H9 (cell line): ENCODE measurements around the gene SIPA1L3. TPM values are rescaled to one million over a fixed set of nuclear protein-coding genes. Genes with fewer than 3 reads are reported as not detected.
"Not testable (repeated sequence)": the region's sequence is repeated elsewhere in the genome, so short reads cannot be mapped to it uniquely, and the experiment has no call there.

ENCODE experiments used
- DNase-seq: peaks from one replicate; pipeline ENCODE4 v3.0.0-alpha.2; 2017
- H2AFZ ChIP-seq: one replicate; pipeline ENCODE4 v1.6.1; 2013; ENCODE audit warnings: mild to moderate bottlenecking, low read length, control low read depth, moderate library complexity
- H2AK5ac ChIP-seq: 2 replicates; pipeline ENCODE4 v1.6.1; 2013; ENCODE audit warnings: low read length, control low read depth, mixed read lengths; ENCODE audit not compliant: insufficient read length
- H2BK120ac ChIP-seq: one replicate; pipeline ENCODE4 v1.6.1; 2013; ENCODE audit warnings: low read depth, mild to moderate bottlenecking, low read length, control low read depth, inconsistent platforms; ENCODE audit not compliant: poor library complexity, severe bottlenecking
- H2BK12ac ChIP-seq: 2 replicates; pipeline ENCODE4 v1.6.1; 2013; ENCODE audit warnings: low read length, control low read depth, mixed read lengths, low read depth; ENCODE audit not compliant: insufficient read length
- H2BK15ac ChIP-seq: 2 replicates; pipeline ENCODE4 v1.6.1; 2013; ENCODE audit warnings: low read depth, low read length, control low read depth
- H2BK20ac ChIP-seq: one replicate; pipeline ENCODE4 v1.6.1; 2013; ENCODE audit warnings: low read depth, mild to moderate bottlenecking, low read length, control low read depth, inconsistent platforms; ENCODE audit not compliant: poor library complexity, severe bottlenecking
- H2BK5ac ChIP-seq: 2 replicates; pipeline ENCODE4 v1.6.1; 2013; ENCODE audit warnings: low read length, control low read depth, mixed read lengths; ENCODE audit not compliant: insufficient read length
- H3K14ac ChIP-seq: 2 replicates; pipeline ENCODE4 v1.6.1; 2013; ENCODE audit warnings: low read length, control low read depth; ENCODE audit not compliant: insufficient read depth
- H3K18ac ChIP-seq: 2 replicates; pipeline ENCODE4 v1.6.1; 2013; ENCODE audit warnings: low read depth, mild to moderate bottlenecking, mixed read lengths, low read length, control low read depth; ENCODE audit not compliant: insufficient read length
- H3K23ac ChIP-seq: 2 replicates; pipeline ENCODE4 v1.6.1; 2013; ENCODE audit warnings: low read length, control low read depth, mixed read lengths, low read depth; ENCODE audit not compliant: insufficient read length
- H3K23me2 ChIP-seq: 2 replicates; pipeline ENCODE4 v1.6.1; 2013; ENCODE audit warnings: low read depth, mild to moderate bottlenecking, mixed read lengths, low read length, control low read depth; ENCODE audit not compliant: insufficient read length, poor library complexity, severe bottlenecking
- H3K27ac ChIP-seq: 2 replicates; pipeline ENCODE4 v1.5.1; 2013; ENCODE audit warnings: low read length, control low read depth, mixed read lengths, low read depth; ENCODE audit not compliant: insufficient read length
- H3K27me3 ChIP-seq: 2 replicates; pipeline ENCODE4 v1.6.1; 2013; ENCODE audit warnings: low read length, control low read depth, inconsistent platforms; ENCODE audit not compliant: insufficient read depth
- H3K4ac ChIP-seq: 2 replicates; pipeline ENCODE4 v1.6.1; 2013; ENCODE audit warnings: low read depth, mild to moderate bottlenecking, control low read depth, inconsistent platforms, low read length, moderate library complexity
- H3K4me1 ChIP-seq: 2 replicates; pipeline ENCODE4 v1.6.1; 2013; ENCODE audit warnings: low read length, control low read depth, inconsistent platforms; ENCODE audit not compliant: insufficient read depth
- H3K4me2 ChIP-seq: 2 replicates; pipeline ENCODE4 v1.6.1; 2013; ENCODE audit warnings: low read length, control low read depth, mixed read lengths; ENCODE audit not compliant: insufficient read length, insufficient read depth
- H3K56ac ChIP-seq: 2 replicates; pipeline ENCODE4 v1.6.1; 2013; ENCODE audit warnings: low read depth, mild to moderate bottlenecking, mixed read lengths, low read length, control low read depth; ENCODE audit not compliant: insufficient read length
- H3K79me1 ChIP-seq: 2 replicates; pipeline ENCODE4 v1.6.1; 2013; ENCODE audit warnings: low read depth, mild to moderate bottlenecking, moderate library complexity, low read length, control low read depth, inconsistent platforms; ENCODE audit not compliant: insufficient read depth, poor library complexity, severe bottlenecking
- H3K79me2 ChIP-seq: 2 replicates; pipeline ENCODE4 v1.6.1; 2013; ENCODE audit warnings: low read length, control low read depth, inconsistent platforms; ENCODE audit not compliant: insufficient read depth
- H3K9ac ChIP-seq: 2 replicates; pipeline ENCODE4 v1.6.1; 2013; ENCODE audit warnings: low read length, control low read depth, mixed read lengths; ENCODE audit not compliant: insufficient read length; ENCODE audit errors: extremely low read depth
- H3K9me3 ChIP-seq: one replicate; pipeline ENCODE4 v1.6.1; 2013; ENCODE audit warnings: low read depth, low read length, inconsistent platforms; ENCODE audit not compliant: control insufficient read depth
- H3T11ph ChIP-seq: one replicate; pipeline ENCODE4 v1.6.1; 2013; ENCODE audit warnings: mild to moderate bottlenecking, low read length, control low read depth, inconsistent platforms
- H4K20me1 ChIP-seq: one replicate; pipeline ENCODE4 v1.6.1; 2013; ENCODE audit not compliant: control insufficient read depth, insufficient read length, insufficient read depth
- H4K5ac ChIP-seq: 2 replicates; pipeline ENCODE4 v1.6.1; 2013; ENCODE audit warnings: low read depth, mild to moderate bottlenecking, mixed read lengths, low read length, control low read depth; ENCODE audit not compliant: insufficient read length
- H4K8ac ChIP-seq: replicated peaks from 2 replicates; pipeline ENCODE4 v1.6.1; 2013; ENCODE audit warnings: low read length, control low read depth, mixed read lengths, low read depth; ENCODE audit not compliant: insufficient read length
- H4K91ac ChIP-seq: 2 replicates; pipeline ENCODE4 v1.6.1; 2013; ENCODE audit warnings: low read depth, mild to moderate bottlenecking, moderate library complexity, mixed read lengths, low read length, control low read depth; ENCODE audit not compliant: insufficient read length
- H3K27ac Mint-ChIP-seq, 3 experiments: 2 replicates in 2 of 3; 3 replicates in 1 of 3; pipeline ENCODE4 v1.8.0; 2020 to 2021; ENCODE audit warnings: mixed read lengths in 3 of 3, mild to moderate bottlenecking in 1 of 3, moderate library complexity in 1 of 3
- H3K27me3 Mint-ChIP-seq: 2 replicates; pipeline ENCODE4 v1.8.0; 2021; ENCODE audit warnings: low read depth, mild to moderate bottlenecking, moderate library complexity, mixed read lengths
- H3K36me3 Mint-ChIP-seq, 3 experiments: 2 replicates in 2 of 3; 3 replicates in 1 of 3; pipeline ENCODE4 v1.8.0; 2020 to 2021; ENCODE audit warnings: low read depth in 3 of 3, mixed read lengths in 3 of 3; ENCODE audit not compliant: insufficient read depth in 1 of 3
- H3K4me1 Mint-ChIP-seq, 2 experiments: 2 replicates each; pipeline ENCODE4 v1.8.0; 2020; ENCODE audit warnings: mixed read lengths in 2 of 2
- H3K4me3 Mint-ChIP-seq, 2 experiments: 2 replicates in 1 of 2; 3 replicates in 1 of 2; pipeline ENCODE4 v1.8.0; 2020 to 2021; ENCODE audit warnings: mild to moderate bottlenecking in 2 of 2, mixed read lengths in 2 of 2, moderate library complexity in 1 of 2
- H3K9me3 Mint-ChIP-seq, 2 experiments: 2 replicates in 1 of 2; 3 replicates in 1 of 2; pipeline ENCODE4 v1.8.0; 2020; ENCODE audit warnings: mild to moderate bottlenecking in 2 of 2, mixed read lengths in 2 of 2, moderate library complexity in 1 of 2
- WGBS: extraction: QIAGEN DNeasy Blood & Tissue Kit; methylation state at CpG from one replicate; pipeline ENCODE4 v1.1.7; 2013; ENCODE audit warnings: missing lambda C conversion rate, low lambda C conversion rate, mixed read lengths; ENCODE audit not compliant: insufficient read length; ENCODE audit errors: extremely low coverage; 5-methylcytosine and 5-hydroxymethylcytosine counted together
- total RNA-seq: library from RNA; stranded (reverse); gene quantifications from 2 replicates; pipeline ENCODE4 v1.2.1, GENCODE V29; 2021
- TF ChIP-seq, protein P1 (sequence below): fragments of 200-600 bp; sonication (generic); conservative IDR thresholded peaks from 3 replicates; pipeline ENCODE4 v1.8.0; 2021; ENCODE audit warnings: antibody characterized with exemption, mild to moderate bottlenecking

SIPA1L3 gene
- total RNA-seq, 1 experiment from 2014 or later, result 40.1 TPM

DNA sequence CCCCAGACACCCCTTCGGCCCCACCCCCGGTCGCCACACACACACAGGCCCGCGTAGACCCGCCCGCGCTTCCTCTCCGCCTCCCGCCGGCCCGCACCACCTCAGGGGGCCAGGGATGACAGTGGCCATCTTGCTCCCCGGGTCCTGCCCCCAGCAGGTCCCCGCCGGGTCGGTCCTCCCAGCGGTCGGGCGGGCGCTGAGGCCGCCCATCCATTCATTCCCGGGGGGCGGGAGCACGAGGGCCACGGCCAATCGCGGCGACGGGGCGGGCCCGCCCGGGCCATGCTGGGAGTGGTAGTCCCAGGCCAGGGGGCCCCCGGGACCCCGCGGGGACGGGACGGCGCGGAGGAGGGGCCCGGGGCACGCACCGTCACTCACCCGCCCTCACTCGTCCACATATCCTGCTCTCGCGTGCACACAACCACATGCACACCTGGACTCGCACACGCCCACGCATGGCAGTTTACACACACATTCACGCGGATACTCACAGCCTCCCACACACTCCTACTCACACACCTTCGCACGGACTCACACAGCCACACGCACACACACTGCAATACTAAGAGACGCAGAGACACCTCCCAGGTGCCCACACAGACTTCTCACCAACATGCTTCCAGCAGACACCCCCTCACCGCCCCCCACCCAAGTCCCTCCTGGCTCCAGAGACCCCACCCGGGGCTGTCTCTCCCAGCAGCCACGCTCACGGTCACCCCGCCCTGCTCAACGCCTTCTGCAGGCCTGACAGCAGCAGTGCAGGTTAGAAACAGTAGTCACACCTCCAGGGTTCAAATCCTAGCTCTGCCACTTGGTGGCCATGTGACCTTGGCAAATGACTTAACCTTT is 317.2 kb downstream of the SIPA1L3 start, which contains the start of gene DPF1:
Gene DPF1 (minus strand): TSS at position 209 of the 849 bp plus-strand sequence. CDS start 80 bp downstream, at position 129.
- no peak within 1 kb of the TSS for H3T11ph ChIP-seq
- Mint-ChIP-seq H3K27me3 (peaks cover 25% of the 10 kb centered on the region), H3K27ac (peak within 1 kb of the TSS; percentile 24 to 74 (median 69); a peak in 4 of 7 replicates), H3K4me1 (peaks cover 23 to 36% of the 10 kb centered on the region in 2 experiments), H3K36me3 (peaks cover 5 to 10% (median 6%) of the 10 kb centered on the region in 3 experiments; a peak in 6 of 7 replicates), H3K4me3 (peak within 1 kb of the TSS; percentile 84 to 90), H3K9me3 (no peaks in the 10 kb centered on the region; a peak in 1 of 5 replicates)
- no CpG with 5 or more reads among the region's 61 CpGs for WGBS
- H3K4me1 ChIP-seq, result 0 out of 2 replicates have a peak, but pooled peaks cover 2% of the 10 kb centered on the region
- H3K9me3 ChIP-seq, result no peaks in the 10 kb centered on the region
- H3K14ac ChIP-seq, result no peak within 1 kb of the TSS
- no peak within 1 kb of the TSS for H2AFZ ChIP-seq
- H4K91ac ChIP-seq, result no peak within 1 kb of the TSS
- no peak within 1 kb of the TSS for H4K5ac ChIP-seq
- H3K23ac ChIP-seq, result no peak within 1 kb of the TSS
- no peak within 1 kb of the TSS for H2BK5ac ChIP-seq
- no peaks in the 10 kb centered on the region for H3K79me1 ChIP-seq
- no peak within 1 kb of the TSS for H2BK120ac ChIP-seq
- H3K18ac ChIP-seq, result peak within 1 kb of the TSS; percentile 59
- H3K27ac ChIP-seq, result no peak within 1 kb of the TSS
- no peak within 1 kb of the TSS for H2BK20ac ChIP-seq
- TF ChIP-seq, protein P1, sequence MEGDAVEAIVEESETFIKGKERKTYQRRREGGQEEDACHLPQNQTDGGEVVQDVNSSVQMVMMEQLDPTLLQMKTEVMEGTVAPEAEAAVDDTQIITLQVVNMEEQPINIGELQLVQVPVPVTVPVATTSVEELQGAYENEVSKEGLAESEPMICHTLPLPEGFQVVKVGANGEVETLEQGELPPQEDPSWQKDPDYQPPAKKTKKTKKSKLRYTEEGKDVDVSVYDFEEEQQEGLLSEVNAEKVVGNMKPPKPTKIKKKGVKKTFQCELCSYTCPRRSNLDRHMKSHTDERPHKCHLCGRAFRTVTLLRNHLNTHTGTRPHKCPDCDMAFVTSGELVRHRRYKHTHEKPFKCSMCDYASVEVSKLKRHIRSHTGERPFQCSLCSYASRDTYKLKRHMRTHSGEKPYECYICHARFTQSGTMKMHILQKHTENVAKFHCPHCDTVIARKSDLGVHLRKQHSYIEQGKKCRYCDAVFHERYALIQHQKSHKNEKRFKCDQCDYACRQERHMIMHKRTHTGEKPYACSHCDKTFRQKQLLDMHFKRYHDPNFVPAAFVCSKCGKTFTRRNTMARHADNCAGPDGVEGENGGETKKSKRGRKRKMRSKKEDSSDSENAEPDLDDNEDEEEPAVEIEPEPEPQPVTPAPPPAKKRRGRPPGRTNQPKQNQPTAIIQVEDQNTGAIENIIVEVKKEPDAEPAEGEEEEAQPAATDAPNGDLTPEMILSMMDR, result peak; percentile 57; the same call in 2 of the 3 replicates
- peaks cover 2% of the 10 kb centered on the region for H4K20me1 ChIP-seq
- H3K23me2 ChIP-seq, result peaks cover 9% of the 10 kb centered on the region
- H3K4me2 ChIP-seq, result peak within 1 kb of the TSS; percentile 57
- H2BK15ac ChIP-seq, result no peak within 1 kb of the TSS
- H2BK12ac ChIP-seq, result no peak within 1 kb of the TSS
- no peak within 1 kb of the TSS for H4K8ac ChIP-seq
- peak; percentile 90 for DNase-seq
- no peak within 1 kb of the TSS for H3K4ac ChIP-seq
- no peaks in the 10 kb centered on the region for H3K27me3 ChIP-seq
- H3K9ac ChIP-seq, result no peak within 1 kb of the TSS
- H3K56ac ChIP-seq, result no peak within 1 kb of the TSS
- no peaks in the 10 kb centered on the region for H3K79me2 ChIP-seq
- H2AK5ac ChIP-seq, result no peak within 1 kb of the TSS

- not testable (repeated sequence) for H2BK20ac ChIP-seq, H2BK12ac ChIP-seq, H4K8ac ChIP-seq, H3K4ac ChIP-seq, H3K56ac ChIP-seq, H3K23ac ChIP-seq, H3K14ac ChIP-seq, H4K5ac ChIP-seq, H4K91ac ChIP-seq, H2AK5ac ChIP-seq, H3K18ac ChIP-seq, H3K36me3 Mint-ChIP-seq, H2BK15ac ChIP-seq, H3K27me3 ChIP-seq, H3K79me1 ChIP-seq, H3K79me2 ChIP-seq, H3K4me1 ChIP-seq, DNase-seq, H2BK120ac ChIP-seq, H3K23me2 ChIP-seq, H2BK5ac ChIP-seq, H3K27ac Mint-ChIP-seq, H4K20me1 ChIP-seq, H3T11ph ChIP-seq, H2AFZ ChIP-seq, H3K27ac ChIP-seq, H3K9me3 Mint-ChIP-seq, H3K9me3 ChIP-seq, H3K9ac ChIP-seq, H3K4me2 ChIP-seq
- WGBS, result no CpG with 5 or more reads among the region's 6 CpGs
- peak overlapping the region; percentile 84 to 90; a peak in 4 of 5 replicates for H3K4me3 Mint-ChIP-seq
- H3K4me1 Mint-ChIP-seq, result peaks cover 23 to 38% of the 10 kb centered on the region in 2 experiments
- H3K27me3 Mint-ChIP-seq, result peaks cover 27% of the 10 kb centered on the region
These were observed 317.8 kb downstream of the SIPA1L3 start for GRCh38 chr19:38224863-38225218.
